ENCODE measurements around the gene SLC22A15.
A peak's percentile ranks its signal among the peaks of the same experiment; 100 is the strongest.
"Not testable (repeated sequence)": the region's sequence is repeated elsewhere in the genome, so short reads cannot be mapped to it uniquely, and the experiment has no call there.

The SLC22A15 gene

DNA sequence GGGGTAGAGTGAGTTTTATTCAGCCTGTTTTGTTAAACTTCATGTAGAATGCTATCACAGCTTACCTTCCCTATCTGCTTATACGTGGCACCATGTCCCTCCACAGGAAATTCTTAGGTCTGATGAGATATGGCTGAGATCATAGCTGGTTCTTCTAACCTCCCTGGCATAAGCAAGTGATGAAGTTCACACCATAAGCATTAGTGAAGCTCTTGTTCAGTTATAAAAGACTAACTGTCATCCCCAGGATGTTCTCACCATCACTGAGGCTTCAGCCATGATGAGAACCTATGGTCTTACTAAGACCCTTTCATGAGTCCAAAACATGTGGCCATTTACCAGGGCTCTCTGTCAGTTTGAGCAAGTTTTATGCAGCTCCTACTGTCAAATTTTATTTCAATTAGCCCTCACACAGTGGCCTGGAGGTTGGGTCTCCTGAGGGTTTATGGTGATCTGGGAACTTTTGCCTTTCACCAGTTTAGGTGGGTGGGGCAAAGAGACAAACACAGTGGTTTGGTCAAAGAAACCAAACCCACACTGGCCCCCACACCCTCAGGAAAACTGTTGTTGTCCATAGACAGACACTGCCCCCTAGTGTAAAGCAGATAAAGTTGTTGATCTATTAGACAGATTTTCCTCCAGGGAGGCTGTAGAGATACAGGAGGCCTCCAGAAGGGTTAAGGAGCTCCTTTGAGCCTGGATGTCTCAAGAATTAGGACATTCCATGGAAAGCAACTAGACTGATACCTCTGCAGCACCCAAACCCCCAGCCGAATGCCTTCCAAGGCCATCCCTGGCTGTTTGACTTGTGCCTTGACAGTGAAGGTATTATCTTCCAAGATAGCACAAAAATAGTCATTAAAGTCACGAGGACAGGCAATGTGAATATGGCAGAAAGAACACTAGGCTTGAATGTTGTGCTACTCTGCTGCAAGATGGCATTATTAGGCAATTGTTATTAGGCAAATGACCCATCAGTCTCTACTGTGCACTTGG is 5.0 kb downstream of the SLC22A15 start:
- DNase-seq (ENCODE audit: low spot score) = no peak

- no peak for DNase-seq (ENCODE audit: low spot score)
These were observed 6.1 kb downstream of the SLC22A15 start for GRCh38 chr1:115982400-115982799.

DNA sequence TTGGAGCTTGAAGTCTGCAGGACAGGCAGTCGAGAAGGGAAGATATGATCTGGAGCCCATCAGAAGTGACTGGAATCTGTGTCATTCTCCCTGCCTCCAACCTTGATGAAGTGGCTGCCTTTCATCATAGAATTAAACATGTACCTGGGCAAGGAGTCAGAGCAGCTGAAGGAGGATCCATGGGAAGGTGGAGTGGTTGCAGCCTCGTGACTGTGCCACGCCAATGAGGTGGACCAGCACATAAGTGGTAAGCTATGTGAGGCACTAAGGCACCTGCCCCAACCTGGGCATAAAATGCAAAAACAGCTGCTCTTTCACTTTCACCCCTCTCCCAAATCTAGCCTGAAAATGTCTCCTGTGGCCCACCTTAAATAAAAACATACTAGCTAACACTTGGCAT is 7.3 kb downstream of the SLC22A15 start:
- DNase-seq (ENCODE audit: low spot score) = no peak

DNA sequence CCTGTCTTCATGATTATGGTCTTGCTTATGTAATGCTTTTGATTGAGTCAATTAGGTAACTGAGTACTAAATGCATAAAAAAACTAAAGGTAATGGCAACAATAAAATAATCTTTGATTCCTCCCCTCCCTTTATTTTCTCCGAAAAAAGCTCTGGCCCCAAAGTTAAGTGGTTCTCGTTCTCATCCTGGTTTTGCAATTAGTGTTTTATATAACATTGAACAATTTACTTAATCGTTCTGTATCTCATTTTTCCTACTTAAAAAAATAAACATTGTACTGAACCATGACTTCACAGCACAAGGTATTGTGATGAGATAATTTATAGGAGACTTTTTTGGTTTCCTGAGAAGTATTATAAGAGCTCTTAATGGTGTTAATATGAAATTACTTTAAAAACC is 11.3 kb downstream of the SLC22A15 start:
- no peak for DNase-seq (ENCODE audit: low spot score)

DNA sequence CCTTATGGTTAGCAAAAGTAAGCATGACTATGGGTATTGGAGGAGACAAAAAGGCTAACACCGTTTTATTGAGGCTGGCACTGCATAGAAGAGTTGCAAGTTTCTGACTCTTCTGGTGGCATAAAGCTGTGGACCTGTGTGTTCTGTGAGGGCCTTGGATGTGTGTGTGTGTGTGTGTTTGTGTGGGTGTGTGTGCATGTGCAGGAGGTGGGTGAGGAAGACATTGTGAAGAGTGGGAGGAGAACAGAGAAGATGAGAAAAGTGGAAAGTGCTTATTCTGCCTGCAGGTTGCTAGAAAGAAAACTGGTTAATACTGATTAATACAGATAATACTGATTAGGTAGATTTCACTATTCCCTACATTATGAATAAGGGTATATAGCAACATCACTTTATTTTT is 12.6 kb downstream of the SLC22A15 start:
- no peak for DNase-seq (ENCODE audit: low spot score)

GRCh38 chr1:115989699-115990098 is 13.4 kb downstream of the SLC22A15 start:
- DNase-seq (ENCODE audit: low spot score) = no peak

DNA sequence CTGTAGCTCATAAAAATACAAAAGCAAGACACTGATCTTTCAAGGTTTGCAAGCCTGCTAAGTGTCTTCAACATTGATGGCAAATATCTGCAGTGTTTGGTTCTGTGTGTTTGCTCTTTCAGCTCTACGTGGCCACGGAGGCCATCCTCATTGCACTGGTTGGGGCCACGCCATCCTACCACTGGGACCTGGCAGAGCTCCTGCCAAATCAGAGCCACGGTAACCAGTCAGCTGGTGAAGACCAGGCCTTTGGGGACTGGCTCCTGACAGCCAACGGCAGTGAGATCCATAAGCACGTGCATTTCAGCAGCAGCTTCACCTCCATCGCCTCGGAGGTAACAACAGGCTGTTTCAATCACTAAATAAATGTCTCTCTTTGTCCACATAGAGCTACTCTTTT is 15.6 kb downstream of the SLC22A15 start:
- DNase-seq (ENCODE audit: low spot score) = no peak

GRCh38 chr1:115997921-115998320 is 21.6 kb downstream of the SLC22A15 start:
- DNase-seq (ENCODE audit: low spot score) = not testable (repeated sequence)

GRCh38 chr1:116001739-116002487 is 25.6 kb downstream of the SLC22A15 start:
- no peak for DNase-seq (ENCODE audit: low spot score)

DNA sequence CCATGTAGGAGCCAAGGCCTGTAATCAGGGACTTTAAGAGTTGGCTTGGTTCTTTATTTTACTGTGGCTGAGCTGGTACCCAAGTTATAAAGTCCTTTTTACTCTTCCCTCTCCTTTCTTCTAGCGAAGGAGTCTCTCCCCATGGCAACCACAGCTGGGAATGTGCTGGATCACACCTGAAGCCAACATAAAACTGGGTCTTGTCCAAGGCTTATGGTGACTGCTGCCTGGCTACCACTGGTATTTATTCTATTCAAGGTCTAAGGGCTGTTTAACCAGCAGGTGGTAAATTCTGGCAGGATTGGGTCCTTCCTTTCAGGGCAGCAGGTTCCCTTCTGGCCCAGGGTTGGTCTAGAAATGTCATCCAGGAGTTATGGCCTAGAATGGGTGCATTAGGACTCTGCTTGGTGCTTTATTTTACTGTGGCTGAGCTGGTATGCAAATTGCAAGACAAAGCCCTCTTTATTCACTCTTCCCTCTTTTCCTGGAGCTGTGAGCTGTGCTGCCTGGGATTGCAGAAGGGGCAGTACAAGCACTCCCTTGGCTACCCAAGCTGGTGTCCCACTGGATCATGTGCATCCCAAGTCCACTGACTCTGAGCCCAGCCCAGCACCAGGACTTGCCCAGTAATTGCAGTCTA is 26.6 kb downstream of the SLC22A15 start:
- DNase-seq (ENCODE audit: low spot score) = no peak

GRCh38 chr1:116003823-116004222 is 27.5 kb downstream of the SLC22A15 start:
- no peak for DNase-seq (ENCODE audit: low spot score)

- no peak for DNase-seq (ENCODE audit: low spot score)
These were observed 30.2 kb downstream of the SLC22A15 start for GRCh38 chr1:116006486-116006964.

- DNase-seq (ENCODE audit: low spot score) = no peak
These were observed 32.5 kb downstream of the SLC22A15 start for GRCh38 chr1:116008656-116009390.

DNA sequence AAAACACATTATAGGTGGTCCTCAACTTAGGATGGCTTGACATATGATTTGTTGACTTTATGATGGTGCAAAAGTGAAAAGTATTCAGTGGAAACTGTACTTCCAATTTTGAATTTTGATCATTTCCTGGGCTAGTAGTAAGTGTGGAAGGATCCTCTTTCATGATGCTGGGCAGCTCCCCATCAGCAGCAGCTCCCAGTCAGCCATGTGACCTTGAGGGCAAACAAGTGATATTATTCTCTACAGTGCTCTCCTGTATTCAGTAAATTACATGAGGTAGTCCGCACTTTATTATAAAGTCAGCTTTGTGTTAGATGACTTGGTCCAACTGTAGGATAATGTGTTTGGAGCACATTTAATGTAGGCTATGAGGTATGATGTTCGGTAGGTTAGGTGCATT is 36.4 kb downstream of the SLC22A15 start:
- no peak for DNase-seq (ENCODE audit: low spot score)

GRCh38 chr1:116015679-116016078 is 39.4 kb downstream of the SLC22A15 start:
- no peak for DNase-seq (ENCODE audit: low spot score)

- no peak for DNase-seq (ENCODE audit: low spot score)
These were observed 41.7 kb downstream of the SLC22A15 start for GRCh38 chr1:116018007-116018406.

GRCh38 chr1:116019653-116020253 is 43.4 kb downstream of the SLC22A15 start:
- no peak for DNase-seq (ENCODE audit: low spot score)

DNA sequence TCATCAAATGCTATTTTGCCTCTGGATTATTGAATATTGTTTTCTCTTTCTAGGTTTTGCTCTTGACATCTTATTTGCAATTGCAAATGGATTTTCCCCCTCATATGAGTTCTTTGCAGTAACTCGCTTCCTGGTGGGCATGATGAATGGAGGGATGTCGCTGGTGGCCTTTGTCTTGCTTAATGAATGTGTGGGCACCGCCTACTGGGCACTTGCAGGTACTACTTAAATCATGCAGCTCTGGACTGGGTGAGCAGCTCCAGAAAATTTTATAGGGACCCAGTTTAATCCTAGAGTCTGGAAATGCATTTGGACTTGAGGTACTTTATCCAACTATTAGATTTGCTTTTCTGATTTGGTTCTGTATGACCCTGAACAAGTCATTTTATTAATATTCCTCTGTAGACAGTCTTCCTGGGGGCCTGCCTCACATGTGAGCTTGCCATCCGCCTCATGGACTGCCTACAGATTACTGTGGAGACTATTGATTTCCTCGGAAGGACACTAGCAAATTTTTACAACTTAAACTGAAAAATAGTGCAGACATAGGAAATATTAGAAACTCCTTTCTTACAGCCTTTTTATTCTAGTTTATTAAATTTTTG is 44.5 kb downstream of the SLC22A15 start:
- peak; percentile 20 for DNase-seq (ENCODE audit: low spot score)

DNA sequence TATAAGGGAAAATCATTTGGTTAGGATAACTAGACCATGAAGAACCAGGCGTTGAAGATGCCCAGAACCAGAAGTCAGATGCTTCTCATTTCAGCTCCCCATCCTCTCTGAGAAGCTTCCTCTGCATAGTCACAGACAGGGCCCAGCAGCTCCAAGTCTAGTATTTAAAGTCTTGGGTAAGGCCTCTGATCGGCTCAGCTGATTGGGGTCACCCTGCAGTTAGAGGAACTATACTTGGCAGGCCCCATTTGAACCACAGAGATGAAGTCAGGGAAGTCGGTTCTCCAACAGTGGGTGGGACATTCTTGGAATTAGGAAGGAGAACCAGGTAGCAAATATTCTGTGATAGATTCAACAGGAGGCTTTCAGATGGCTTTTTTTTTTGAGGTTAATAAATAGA is 48.3 kb downstream of the SLC22A15 start:
- no peak for DNase-seq (ENCODE audit: low spot score)

- DNase-seq (ENCODE audit: low spot score) = no peak
These were observed 50.3 kb downstream of the SLC22A15 start for GRCh38 chr1:116026631-116027030.

DNA sequence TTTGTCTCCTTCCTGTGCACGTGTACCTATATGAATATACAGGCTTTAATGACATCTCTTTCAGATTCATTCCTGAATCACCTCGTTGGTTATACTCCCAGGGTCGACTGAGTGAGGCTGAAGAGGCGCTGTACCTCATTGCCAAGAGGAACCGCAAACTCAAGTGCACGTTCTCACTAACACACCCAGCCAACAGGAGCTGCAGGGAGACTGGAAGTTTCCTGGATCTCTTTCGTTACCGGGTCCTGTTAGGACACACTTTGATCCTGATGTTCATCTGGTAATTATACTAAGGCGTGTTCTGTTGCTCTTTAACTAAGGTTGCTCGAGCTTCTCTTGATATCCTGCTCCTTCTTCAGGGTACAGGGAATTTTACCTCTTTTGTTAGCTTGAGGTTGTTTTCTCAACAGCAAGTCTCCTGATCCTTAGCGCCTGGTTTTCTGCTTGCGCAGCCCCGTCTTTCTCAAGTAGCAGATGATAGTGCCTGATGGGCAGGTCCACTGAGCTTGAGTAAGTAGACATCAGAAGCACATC is 55.1 kb downstream of the SLC22A15 start:
- DNase-seq (ENCODE audit: low spot score) = no peak
